ENCODE data around the gene TSC22D1.

TSC22D1 gene

GRCh38 chr13:44546164-44546563 is 30.0 kb downstream of the TSC22D1 start:
- Histone ChIP-seq H3K9me3 (replicated peaks; ENCODE audit: insufficient read depth, low read length) (no peaks in the 10 kb centered on the region), H3K79me2 (ENCODE audit: low read length) (no peaks in the 10 kb centered on the region), H3K9ac (ENCODE audit: low read length) (no peak overlapping the region), H4K20me1 (ENCODE audit: insufficient read depth, low read length) (no peaks in the 10 kb centered on the region), H3K27ac (ENCODE audit: low read length) (no peak overlapping the region), H2AFZ (ENCODE audit: low read length) (no peak overlapping the region), H3F3A (ENCODE audit: insufficient read depth, low read length) (no peaks in the 10 kb centered on the region), H3K4me3 (ENCODE audit: low read length) (no peak overlapping the region), H3K27me3 (replicated peaks; ENCODE audit: insufficient read depth, low read length) (no peaks in the 10 kb centered on the region), H3K36me3 (replicated peaks; ENCODE audit: insufficient read depth, low read length) (no peaks in the 10 kb centered on the region), H3K4me2 (ENCODE audit: low read depth, low read length) (no peak overlapping the region), H3K9me2 (replicated peaks; ENCODE audit: insufficient read depth, low read length) (no peaks in the 10 kb centered on the region), H3K4me1 (ENCODE audit: low read length) (no peaks in the 10 kb centered on the region)
- TF ChIP-seq CTCF (IDR thresholded peaks at IDR 0.05; ENCODE audit: low read length), result no peak
- no peak for TF ChIP-seq EZH2 (optimal IDR thresholded peaks at IDR 0.05; ENCODE audit: low read depth, low read length)
- no peak for TF ChIP-seq EZH2phosphoT487 (IDR thresholded peaks at IDR 0.05; ENCODE audit: low read length)
- no peak for DNase-seq

- TF ChIP-seq EZH2 (optimal IDR thresholded peaks at IDR 0.05; ENCODE audit: low read depth, low read length) (no peak), CTCF (IDR thresholded peaks at IDR 0.05; ENCODE audit: low read length) (no peak), EZH2phosphoT487 (IDR thresholded peaks at IDR 0.05; ENCODE audit: low read length) (no peak)
- H3K4me1 ChIP-seq (ENCODE audit: low read length), result no peaks in the 10 kb centered on the region
These were observed 32.8 kb downstream of the TSC22D1 start for GRCh38 chr13:44543369-44543768.

GRCh38 chr13:44542361-44542760 is 33.8 kb downstream of the TSC22D1 start:
- Histone ChIP-seq H3K4me2 (ENCODE audit: low read depth, low read length) (no peak overlapping the region), H3K9me2 (replicated peaks; ENCODE audit: insufficient read depth, low read length) (no peaks in the 10 kb centered on the region), H3K9me3 (replicated peaks; ENCODE audit: insufficient read depth, low read length) (no peaks in the 10 kb centered on the region), H3K4me3 (ENCODE audit: low read length) (no peak overlapping the region), H3K9ac (ENCODE audit: low read length) (no peak overlapping the region), H3K79me2 (ENCODE audit: low read length) (no peaks in the 10 kb centered on the region), H4K20me1 (ENCODE audit: insufficient read depth, low read length) (no peaks in the 10 kb centered on the region), H3K36me3 (replicated peaks; ENCODE audit: insufficient read depth, low read length) (no peaks in the 10 kb centered on the region), H3K27ac (ENCODE audit: low read length) (no peak overlapping the region), H3F3A (ENCODE audit: insufficient read depth, low read length) (no peaks in the 10 kb centered on the region), H3K27me3 (replicated peaks; ENCODE audit: insufficient read depth, low read length) (no peaks in the 10 kb centered on the region), H3K4me1 (ENCODE audit: low read length) (no peaks in the 10 kb centered on the region), H2AFZ (ENCODE audit: low read length) (no peak overlapping the region)
- no peak for DNase-seq
- TF ChIP-seq EZH2phosphoT487 (IDR thresholded peaks at IDR 0.05; ENCODE audit: low read length), result no peak

More at GRCh38 chr13:44543369-44543768, 32.8 kb downstream of the TSC22D1 start:
- no peaks in the 10 kb centered on the region for H3K9me3 ChIP-seq (replicated peaks; ENCODE audit: insufficient read depth, low read length)
- no peak overlapping the region for H3K4me3 ChIP-seq (ENCODE audit: low read length)
- H2AFZ ChIP-seq (ENCODE audit: low read length), result no peak overlapping the region
- no peak overlapping the region for H3K4me2 ChIP-seq (ENCODE audit: low read depth, low read length)
- H3K79me2 ChIP-seq (ENCODE audit: low read length), result no peaks in the 10 kb centered on the region
- H3K27ac ChIP-seq (ENCODE audit: low read length), result no peak overlapping the region
- H4K20me1 ChIP-seq (ENCODE audit: insufficient read depth, low read length), result no peaks in the 10 kb centered on the region
- H3F3A ChIP-seq (ENCODE audit: insufficient read depth, low read length), result no peaks in the 10 kb centered on the region
- no peak for DNase-seq
- H3K27me3 ChIP-seq (replicated peaks; ENCODE audit: insufficient read depth, low read length), result no peaks in the 10 kb centered on the region
- H3K9me2 ChIP-seq (replicated peaks; ENCODE audit: insufficient read depth, low read length), result no peaks in the 10 kb centered on the region
- H3K36me3 ChIP-seq (replicated peaks; ENCODE audit: insufficient read depth, low read length), result no peaks in the 10 kb centered on the region
- H3K9ac ChIP-seq (ENCODE audit: low read length), result no peak overlapping the region

GRCh38 chr13:44541601-44542000 is 34.5 kb downstream of the TSC22D1 start:
- no peak for TF ChIP-seq CTCF (IDR thresholded peaks at IDR 0.05; ENCODE audit: low read length)
- TF ChIP-seq EZH2phosphoT487 (IDR thresholded peaks at IDR 0.05; ENCODE audit: low read length), result no peak
- no peak for TF ChIP-seq EZH2 (optimal IDR thresholded peaks at IDR 0.05; ENCODE audit: low read depth, low read length)
- Histone ChIP-seq H3K36me3 (replicated peaks; ENCODE audit: insufficient read depth, low read length) (no peaks in the 10 kb centered on the region), H3F3A (ENCODE audit: insufficient read depth, low read length) (no peaks in the 10 kb centered on the region), H3K27me3 (replicated peaks; ENCODE audit: insufficient read depth, low read length) (no peaks in the 10 kb centered on the region), H3K27ac (ENCODE audit: low read length) (no peak overlapping the region), H3K4me1 (ENCODE audit: low read length) (no peaks in the 10 kb centered on the region), H3K79me2 (ENCODE audit: low read length) (no peaks in the 10 kb centered on the region), H3K9me2 (replicated peaks; ENCODE audit: insufficient read depth, low read length) (no peaks in the 10 kb centered on the region), H3K9me3 (replicated peaks; ENCODE audit: insufficient read depth, low read length) (no peaks in the 10 kb centered on the region), H3K4me2 (ENCODE audit: low read depth, low read length) (no peak overlapping the region), H3K4me3 (ENCODE audit: low read length) (no peak overlapping the region), H3K9ac (ENCODE audit: low read length) (no peak overlapping the region), H4K20me1 (ENCODE audit: insufficient read depth, low read length) (no peaks in the 10 kb centered on the region), H2AFZ (ENCODE audit: low read length) (no peak overlapping the region)
- no peak for DNase-seq

Data from MM.1S (cell line).